Colonic mucosa (tissue), 4 donors: ENCODE data around the gene NPR2. TPM values are rescaled to one million over a fixed set of nuclear protein-coding genes. Genes with fewer than 3 reads are reported as not detected.

Source experiments
- DNase-seq: peaks from one replicate; pipeline ENCODE4 v3.0.0-alpha.2; 2020
- H3K27ac ChIP-seq: fragments of 200-600 bp; one replicate; pipeline ENCODE4 v1.8.0; 2021
- H3K27me3 ChIP-seq: fragments of 200-600 bp; one replicate; pipeline ENCODE4 v1.8.0; 2021
- H3K36me3 ChIP-seq: fragments of 200-600 bp; one replicate; pipeline ENCODE4 v1.8.0; 2021
- H3K4me1 ChIP-seq: fragments of 200-600 bp; one replicate; pipeline ENCODE4 v1.8.0; 2021; ENCODE audit warnings: mild to moderate bottlenecking
- H3K4me3 ChIP-seq: fragments of 200-600 bp; one replicate; pipeline ENCODE4 v1.8.0; 2021
- H3K9ac ChIP-seq, 2 donors: one replicate each; pipeline ENCODE4 v1.7.0; 2013; ENCODE audit warnings: control low read depth in 2 of 2, low read depth in 2 of 2, low read length in 2 of 2
- H3K9me3 ChIP-seq: fragments of 200-600 bp; one replicate; pipeline ENCODE4 v1.8.0; 2021
- intact Hi-C: fragments of 100-400 bp; cut with DNase I; formaldehyde crosslinking; loops from one replicate; pipeline ENCODE4 v1.14.1; 2022
- total RNA-seq, 2 donors: library from RNA; stranded (reverse); fragmentation: NEBNext Ultra II Directional in 1 of 2; extraction: Animal tissue kit (Norgen Biotek cat#: 25700) in 1 of 2; gene quantifications; one replicate each; pipeline ENCODE4 v1.2.1, GENCODE V29; 2021
- TF ChIP-seq, protein P1 (sequence below): fragments of 200-600 bp; IDR thresholded peaks from one replicate; pipeline ENCODE4 v1.8.0; 2022; ENCODE audit warnings: antibody characterized with exemption, mild to moderate bottlenecking
- donor health status: healthy.
- donor health status: DM: no; HTN: no; CAD: no.
- donor health status: DM: no; HTN: no; CAD: no.

Gene NPR2
- total RNA-seq, 2 donors from 2014 or later, result 7.0 to 9.7 TPM

DNA sequence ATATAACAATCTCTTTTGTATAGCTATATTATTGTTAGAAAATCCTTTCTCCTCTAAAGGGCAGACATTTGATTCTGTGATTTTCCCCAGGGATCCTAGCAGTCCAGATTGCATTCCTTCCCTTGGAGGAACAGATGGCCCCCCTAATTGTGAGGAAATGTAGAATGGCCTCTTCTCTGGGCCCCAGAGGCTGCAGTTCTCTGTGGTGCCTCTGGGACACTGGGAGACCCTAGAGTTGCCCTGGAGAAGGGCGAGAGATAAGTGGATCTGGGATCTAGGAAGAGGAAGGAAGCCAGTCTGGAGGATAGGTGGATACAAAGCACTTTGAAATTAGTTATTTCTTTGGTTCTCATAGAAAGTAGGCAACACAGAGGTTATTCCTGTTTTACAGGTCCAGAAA is 25.3 kb downstream of the NPR2 start:
- TF ChIP-seq, protein P1, sequence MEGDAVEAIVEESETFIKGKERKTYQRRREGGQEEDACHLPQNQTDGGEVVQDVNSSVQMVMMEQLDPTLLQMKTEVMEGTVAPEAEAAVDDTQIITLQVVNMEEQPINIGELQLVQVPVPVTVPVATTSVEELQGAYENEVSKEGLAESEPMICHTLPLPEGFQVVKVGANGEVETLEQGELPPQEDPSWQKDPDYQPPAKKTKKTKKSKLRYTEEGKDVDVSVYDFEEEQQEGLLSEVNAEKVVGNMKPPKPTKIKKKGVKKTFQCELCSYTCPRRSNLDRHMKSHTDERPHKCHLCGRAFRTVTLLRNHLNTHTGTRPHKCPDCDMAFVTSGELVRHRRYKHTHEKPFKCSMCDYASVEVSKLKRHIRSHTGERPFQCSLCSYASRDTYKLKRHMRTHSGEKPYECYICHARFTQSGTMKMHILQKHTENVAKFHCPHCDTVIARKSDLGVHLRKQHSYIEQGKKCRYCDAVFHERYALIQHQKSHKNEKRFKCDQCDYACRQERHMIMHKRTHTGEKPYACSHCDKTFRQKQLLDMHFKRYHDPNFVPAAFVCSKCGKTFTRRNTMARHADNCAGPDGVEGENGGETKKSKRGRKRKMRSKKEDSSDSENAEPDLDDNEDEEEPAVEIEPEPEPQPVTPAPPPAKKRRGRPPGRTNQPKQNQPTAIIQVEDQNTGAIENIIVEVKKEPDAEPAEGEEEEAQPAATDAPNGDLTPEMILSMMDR, result no peak
- intact Hi-C loops, result no loop called here
- peaks cover 12% of the 10 kb centered on the region for H3K4me1 ChIP-seq
- no peaks in the 10 kb centered on the region for H3K9me3 ChIP-seq
- no peak overlapping the region for H3K9ac ChIP-seq
- no peak overlapping the region for H3K27ac ChIP-seq
- H3K36me3 ChIP-seq, result no peaks in the 10 kb centered on the region
- no peak overlapping the region for H3K4me3 ChIP-seq
- DNase-seq, result no peak
- no peaks in the 10 kb centered on the region for H3K27me3 ChIP-seq

DNA sequence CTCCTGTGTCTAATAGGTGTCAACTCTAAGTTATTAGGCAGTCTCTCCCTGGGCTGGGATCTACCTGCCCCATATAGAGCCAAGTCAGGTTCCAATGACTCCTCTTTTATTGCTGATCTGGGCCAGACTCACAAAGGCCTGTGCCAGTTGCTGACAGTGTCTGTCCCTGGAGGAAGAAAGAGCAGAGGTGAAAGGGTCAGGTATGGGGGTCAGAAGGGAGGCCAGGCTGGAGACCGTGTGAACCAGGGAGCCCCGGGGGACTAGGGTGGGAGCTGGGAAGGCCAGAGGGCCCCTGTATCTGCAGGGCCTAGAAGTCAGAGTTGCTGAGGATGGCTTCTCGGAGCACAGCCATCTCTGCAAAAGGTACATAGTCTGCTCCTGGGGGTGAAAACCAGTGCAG is 26.9 kb downstream of the NPR2 start:
- H3K27ac ChIP-seq, result no peak overlapping the region
- no peak overlapping the region for H3K9ac ChIP-seq
- no peaks in the 10 kb centered on the region for H3K36me3 ChIP-seq
- DNase-seq, result no peak
- no peaks in the 10 kb centered on the region for H3K27me3 ChIP-seq
- no peak overlapping the region for H3K4me3 ChIP-seq
- TF ChIP-seq, protein P1, result no peak
- peaks cover 8% of the 10 kb centered on the region for H3K4me1 ChIP-seq
- no peaks in the 10 kb centered on the region for H3K9me3 ChIP-seq
- intact Hi-C loops, result no loop called here

DNA sequence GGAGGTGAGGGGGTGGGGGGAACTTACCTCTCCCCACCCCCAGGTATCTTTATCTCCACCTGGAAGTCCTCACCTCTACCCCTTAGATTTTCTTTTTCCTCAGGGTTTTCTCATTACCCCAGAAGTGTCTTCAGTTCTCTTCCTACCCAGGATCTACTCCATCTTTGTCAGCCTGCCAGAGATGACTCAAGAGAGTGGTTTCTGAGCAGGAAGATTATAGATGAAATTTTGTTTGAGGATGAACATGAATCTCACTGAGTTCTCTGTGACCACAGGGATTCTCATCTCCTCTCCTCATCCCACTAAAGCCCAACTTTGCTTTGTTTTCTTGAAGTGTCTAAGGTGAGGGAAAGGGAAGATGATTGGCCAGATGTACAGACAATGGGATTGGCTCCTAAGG is 28.7 kb downstream of the NPR2 start:
- intact Hi-C loops, result no loop called here
- DNase-seq, result no peak

DNA sequence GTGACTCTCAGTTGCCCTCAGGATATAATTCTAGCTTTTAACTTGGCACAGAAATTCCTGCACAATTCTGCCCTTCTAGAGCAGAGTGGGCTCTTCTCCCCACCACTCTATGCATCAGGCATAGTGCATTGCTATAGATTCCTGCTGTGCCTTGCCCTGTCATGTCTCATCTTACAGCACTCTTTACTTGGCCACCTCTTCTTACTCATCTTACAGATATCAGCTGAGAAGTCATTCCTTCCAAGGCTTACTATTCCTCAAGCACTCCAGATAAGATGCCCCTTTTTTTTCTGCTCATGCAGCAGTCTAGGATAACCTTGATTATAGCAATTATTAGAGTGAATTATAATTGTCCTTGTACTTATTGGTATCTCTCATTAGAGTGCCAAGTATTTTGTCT is 31.5 kb downstream of the NPR2 start:
- H3K9ac ChIP-seq, result no peak overlapping the region
- no peaks in the 10 kb centered on the region for H3K4me1 ChIP-seq
- TF ChIP-seq, protein P1, result no peak
- no peaks in the 10 kb centered on the region for H3K9me3 ChIP-seq
- H3K36me3 ChIP-seq, result no peaks in the 10 kb centered on the region
- H3K27ac ChIP-seq, result no peak overlapping the region
- no peak for DNase-seq
- H3K4me3 ChIP-seq, result no peak overlapping the region
- intact Hi-C loops, result no loop called here
- H3K27me3 ChIP-seq, result no peaks in the 10 kb centered on the region

More for the DNA sequence above, 28.7 kb downstream of the NPR2 start:
- Histone ChIP-seq H3K9me3 (no peaks in the 10 kb centered on the region), H3K27ac (no peak overlapping the region), H3K4me1 (no peaks in the 10 kb centered on the region), H3K4me3 (no peak overlapping the region), H3K9ac (no peak overlapping the region), H3K27me3 (no peaks in the 10 kb centered on the region), H3K36me3 (no peaks in the 10 kb centered on the region)
- TF ChIP-seq, protein P1, result no peak

DNA sequence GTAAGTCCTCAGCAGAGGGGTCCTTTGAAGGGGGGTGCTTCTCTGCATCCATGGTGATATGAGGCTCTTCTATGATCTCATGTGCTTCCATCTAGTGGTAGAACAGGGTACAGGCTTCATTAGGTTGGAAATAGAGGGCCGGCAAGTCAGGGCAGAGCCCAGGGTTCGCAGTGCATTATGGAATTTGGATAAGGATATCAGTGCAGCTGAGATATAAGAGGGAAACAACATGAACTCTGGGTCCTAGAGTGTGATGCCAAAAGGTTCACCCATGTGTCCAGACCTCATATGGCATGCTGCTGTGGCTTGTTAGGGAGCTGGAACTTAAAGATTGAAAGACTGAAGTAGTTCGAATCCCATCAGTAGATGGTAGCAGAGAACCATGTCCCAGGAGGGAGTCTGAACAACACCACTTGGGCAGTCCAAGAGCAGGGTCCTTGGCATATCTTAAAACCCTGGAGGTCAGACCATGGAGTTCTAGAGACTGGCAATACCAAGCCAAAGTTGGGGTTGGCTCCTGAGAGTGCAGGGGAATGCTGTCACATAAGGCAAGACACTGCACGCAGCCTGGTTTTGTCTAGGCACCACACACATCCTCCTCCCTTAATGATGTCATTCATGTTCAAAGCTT is 34.8 kb downstream of the NPR2 start:
- intact Hi-C loops, result loop anchor here (2.0 kb wide), 1 partner anchor 57 kb away; no protein-coding TSS in a partner anchor
- TF ChIP-seq, protein P1, result peak; percentile 85
- no peak overlapping the region for H3K27ac ChIP-seq

More for the DNA sequence above, 34.8 kb downstream of the NPR2 start:
- no peaks in the 10 kb centered on the region for H3K27me3 ChIP-seq
- H3K9me3 ChIP-seq, result no peaks in the 10 kb centered on the region
- no peaks in the 10 kb centered on the region for H3K4me1 ChIP-seq
- H3K4me3 ChIP-seq, result no peak overlapping the region
- no peak overlapping the region for H3K9ac ChIP-seq
- peak; percentile 60 for DNase-seq
- no peaks in the 10 kb centered on the region for H3K36me3 ChIP-seq
